GM12878 (cell line): ENCODE results near the gene HMSD. TPM values are rescaled to one million over a fixed set of nuclear protein-coding genes. Genes with fewer than 3 reads are reported as not detected.

ENCODE experiments used
- ATF7 ChIP-seq: fragments of 450-650 bp; IDR thresholded peaks from 2 replicates; pipeline ENCODE4 v1.6.1; 2016; ENCODE audit warnings: low read depth, mild to moderate bottlenecking
- EED ChIP-seq: sonication (generic); IDR thresholded peaks from 2 replicates; pipeline ENCODE4 v1.6.1; 2016; ENCODE audit warnings: antibody characterized with exemption, low read depth
- EGR1 ChIP-seq, 2 experiments: IDR thresholded peaks; 1 replicate in 1 of 2; 2 replicates in 1 of 2; pipeline ENCODE4 v1.6.1; 2011 to 2012; ENCODE audit warnings: low read depth in 2 of 2, low read length in 2 of 2, borderline replicate concordance in 1 of 2, mild to moderate bottlenecking in 1 of 2, moderate library complexity in 1 of 2
- EP300 ChIP-seq, 2 experiments: fragments of 150-350 bp in 1 of 2; IDR thresholded peaks; 2 replicates each; pipeline ENCODE4 v1.6.1; 2011 to 2012; ENCODE audit warnings: low read depth in 2 of 2, low read length in 2 of 2, borderline replicate concordance in 1 of 2, improper control_type of control experiment in 1 of 2, inconsistent platforms in 1 of 2; ENCODE audit not compliant: control insufficient read depth in 1 of 2
- ETV6 ChIP-seq, 2 experiments: fragments of 450-650 bp in 1 of 2; IDR thresholded peaks in 1 of 2; conservative IDR thresholded peaks in 1 of 2; 2 replicates each; pipeline ENCODE4 v1.6.1; 2014; ENCODE audit warnings: antibody characterized with exemption in 1 of 2, borderline replicate concordance in 1 of 2, low read depth in 1 of 2, mild to moderate bottlenecking in 1 of 2, moderate library complexity in 1 of 2
- EZH2 ChIP-seq: IDR thresholded peaks from 2 replicates; pipeline ENCODE4 v1.6.1; 2012; ENCODE audit warnings: low read depth, mild to moderate bottlenecking, control low read depth, inconsistent platforms, low read length, borderline replicate concordance; ENCODE audit not compliant: control insufficient read depth
- HDGF ChIP-seq: fragments of 450-650 bp; IDR thresholded peaks from 2 replicates; pipeline ENCODE4 v1.6.1; 2016; ENCODE audit warnings: antibody characterized with exemption
- IRF4 ChIP-seq: IDR thresholded peaks from 2 replicates; pipeline ENCODE4 v1.6.1; 2011; ENCODE audit warnings: low read depth, low read length
- JUNB ChIP-seq: IDR thresholded peaks from 2 replicates; pipeline ENCODE4 v1.6.1; 2016; ENCODE audit warnings: antibody characterized with exemption, mild to moderate bottlenecking
- KDM1A ChIP-seq: fragments of 200-600 bp; sonication (generic); IDR thresholded peaks from 2 replicates; pipeline ENCODE4 v1.6.1; 2016; ENCODE audit warnings: borderline replicate concordance
- NFYA ChIP-seq: IDR thresholded peaks from 2 replicates; pipeline ENCODE4 v1.6.1; 2011; ENCODE audit warnings: low read depth, mild to moderate bottlenecking, low read length, improper control_type of control experiment, borderline replicate concordance
- POLR2AphosphoS2 ChIP-seq: IDR thresholded peaks from 2 replicates; pipeline ENCODE4 v1.6.1; 2011; ENCODE audit warnings: low read depth, mild to moderate bottlenecking, low read length, improper control_type of control experiment, moderate library complexity
- RB1 ChIP-seq: fragments of 450-650 bp; formaldehyde crosslinking; IDR thresholded peaks from 2 replicates; pipeline ENCODE4 v1.6.1; 2017; ENCODE audit warnings: mild to moderate bottlenecking, borderline replicate concordance
- RUNX3 ChIP-seq: IDR thresholded peaks from 2 replicates; pipeline ENCODE4 v1.6.1; 2012; ENCODE audit warnings: low read length, inconsistent platforms
- SIN3A ChIP-seq: IDR thresholded peaks from 2 replicates; pipeline ENCODE4 v1.6.1; 2012; ENCODE audit warnings: low read depth, low read length, improper control_type of control experiment
- SMC3 ChIP-seq: IDR thresholded peaks from 2 replicates; pipeline ENCODE4 v1.6.1; 2011; ENCODE audit warnings: low read length, improper control_type of control experiment, borderline replicate concordance
- SP1 ChIP-seq: IDR thresholded peaks from one replicate; pipeline ENCODE4 v1.6.1; 2011; ENCODE audit warnings: low read depth, low read length
- SPI1 ChIP-seq: IDR thresholded peaks from 2 replicates; pipeline ENCODE4 v1.6.1; 2011; ENCODE audit warnings: low read depth, mild to moderate bottlenecking, low read length, moderate library complexity, borderline replicate concordance; ENCODE audit not compliant: insufficient read depth
- ZBED1 ChIP-seq: IDR thresholded peaks from 2 replicates; pipeline ENCODE4 v1.6.1; 2016; ENCODE audit warnings: borderline replicate concordance
- ZNF384 ChIP-seq: IDR thresholded peaks from 2 replicates; pipeline ENCODE4 v1.6.1; 2012; ENCODE audit warnings: low read depth, mild to moderate bottlenecking, low read length, improper control_type of control experiment, borderline replicate concordance
- polyA plus RNA-seq, 11 experiments: library from polyadenylated mRNA; depleted of rRNA in 4 of 11; unstranded in 6 of 11; stranded (reverse) in 5 of 11; fragments of >200 nt; fragmentation: Nextera tagmentation in 4 of 11; fragmentation: Illumina TruSeq in 1 of 11; extraction: Ambion mirVana in 4 of 11; extraction: Trizol in 1 of 11; gene quantifications; 1 replicate in 1 of 11; 2 replicates in 10 of 11; pipeline versions ENCODE4 v1.2.1 to v1.2.3, GENCODE V29; 2011 to 2016; ENCODE audit warnings: inconsistent platforms in 2 of 11, missing spikeins in 2 of 11, low read depth in 1 of 11
- total RNA-seq, 4 experiments: library from RNA; depleted of rRNA in 3 of 4; stranded (reverse); fragments of >200 nt in 3 of 4; fragmentation: Illumina TruSeq in 1 of 4; extraction: Trizol in 1 of 4; gene quantifications; 2 replicates each; pipeline versions ENCODE4 v1.2.1 to v1.2.3, GENCODE V29; 2013 to 2021
- TF ChIP-seq, protein P1 (sequence below): IDR thresholded peaks from 2 replicates; pipeline ENCODE4 v1.6.1; 2011; ENCODE audit warnings: borderline replicate concordance, low read depth, mild to moderate bottlenecking, moderate library complexity, mixed read lengths, low read length; ENCODE audit not compliant: insufficient read depth; ENCODE audit errors: extremely low read length
- TF ChIP-seq, protein P2 (sequence below): IDR thresholded peaks from 2 replicates; pipeline ENCODE4 v1.6.1; 2011; ENCODE audit warnings: mild to moderate bottlenecking, low read depth, low read length, moderate library complexity; ENCODE audit not compliant: insufficient replicate concordance
- TF ChIP-seq, protein P3 (sequence below): fragments of 450-650 bp; IDR thresholded peaks from 2 replicates; pipeline ENCODE4 v1.6.1; 2017; ENCODE audit warnings: mild to moderate bottlenecking, low read depth, inconsistent platforms; ENCODE audit not compliant: poor library complexity, severe bottlenecking
- TF ChIP-seq, protein P4 (sequence below): fragments of 450-650 bp; IDR thresholded peaks from 2 replicates; pipeline ENCODE4 v1.6.1; 2016; ENCODE audit warnings: mild to moderate bottlenecking

The HMSD gene
- total and polyA plus RNA-seq, 10 of the 15 experiments (the other 5 are each of a cell fraction or from before 2014, with no cell fraction given) = 11.7 to 83.9 (median 37.8) TPM

DNA sequence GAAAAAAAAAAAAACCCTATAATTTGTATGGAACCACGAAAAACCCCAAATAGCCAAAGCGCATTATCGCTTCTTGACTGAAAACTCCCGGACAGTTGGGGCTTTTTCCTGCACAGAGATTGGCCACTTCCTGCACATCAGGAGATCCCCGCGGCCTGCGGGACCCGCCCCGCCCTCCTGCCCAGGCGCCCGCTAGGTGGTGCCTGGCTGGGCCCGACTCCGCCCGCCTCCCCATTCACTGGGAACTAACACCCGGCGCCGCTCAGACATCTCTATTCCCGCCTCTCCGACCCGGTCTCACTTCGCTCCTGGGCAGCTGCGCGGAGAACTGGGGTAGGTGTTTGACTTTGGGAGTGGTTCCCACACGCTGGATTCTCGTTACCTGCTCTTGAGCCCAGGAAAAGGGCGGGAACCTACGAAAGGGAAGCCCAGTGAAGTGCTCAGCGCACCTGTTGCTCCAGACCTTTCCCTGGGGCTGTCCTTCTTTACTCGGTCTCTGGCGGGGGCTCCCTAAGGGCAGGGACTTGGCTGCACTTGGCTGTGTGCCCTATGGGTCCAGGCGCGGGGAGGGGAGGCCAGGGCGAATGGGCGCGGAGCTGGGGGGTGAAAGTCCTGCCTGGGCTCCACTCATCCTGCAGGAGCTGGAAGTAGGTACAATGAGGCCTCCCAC, at the start of gene HMSD (continued):
- TF ChIP-seq, protein P1, sequence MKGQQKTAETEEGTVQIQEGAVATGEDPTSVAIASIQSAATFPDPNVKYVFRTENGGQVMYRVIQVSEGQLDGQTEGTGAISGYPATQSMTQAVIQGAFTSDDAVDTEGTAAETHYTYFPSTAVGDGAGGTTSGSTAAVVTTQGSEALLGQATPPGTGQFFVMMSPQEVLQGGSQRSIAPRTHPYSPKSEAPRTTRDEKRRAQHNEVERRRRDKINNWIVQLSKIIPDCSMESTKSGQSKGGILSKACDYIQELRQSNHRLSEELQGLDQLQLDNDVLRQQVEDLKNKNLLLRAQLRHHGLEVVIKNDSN = no peak
- TF ChIP-seq NFYA (no peak), IRF4 (0 out of 2 replicates have a peak, but pooled peaks have one; percentile 1), SMC3 (no peak), KDM1A (no peak), EGR1 (IDR thresholded peaks at IDR 0.05; ENCODE audit: borderline replicate concordance in 1 of 2, low read depth in 2 of 2, low read length in 2 of 2) (0 out of 3 replicates have a peak, but pooled peaks of 1 of the 2 experiments have one; percentile 13), POLR2AphosphoS2 (no peak), SP1 (no peak), HDGF (0 out of 2 replicates have a peak, but pooled peaks have one; percentile 52), ETV6 (conservative IDR thresholded peaks at IDR 0.05 in 1 of 2, IDR thresholded peaks at IDR 0.05 in 1 of 2; ENCODE audit: borderline replicate concordance in 1 of 2, low read depth in 1 of 2) (peak in 1 of 2 experiments; percentile 32; a peak in 1 of 4 replicates), ZBED1 (no peak), RUNX3 (peak; percentile 74), RB1 (peak; percentile 95; the same call in 1 of the 2 replicates), ZNF384 (peak; percentile 61; the same call in 1 of the 2 replicates), EED (peak; percentile 92), EP300 (IDR thresholded peaks at IDR 0.05; ENCODE audit: borderline replicate concordance in 1 of 2, control insufficient read depth in 1 of 2, low read depth in 2 of 2, low read length in 2 of 2) (no peak; a peak in 1 of 4 replicates), EZH2 (no peak), JUNB (no peak), ATF7 (no peak), SPI1 (no peak), SIN3A (no peak)
- TF ChIP-seq, protein P2, sequence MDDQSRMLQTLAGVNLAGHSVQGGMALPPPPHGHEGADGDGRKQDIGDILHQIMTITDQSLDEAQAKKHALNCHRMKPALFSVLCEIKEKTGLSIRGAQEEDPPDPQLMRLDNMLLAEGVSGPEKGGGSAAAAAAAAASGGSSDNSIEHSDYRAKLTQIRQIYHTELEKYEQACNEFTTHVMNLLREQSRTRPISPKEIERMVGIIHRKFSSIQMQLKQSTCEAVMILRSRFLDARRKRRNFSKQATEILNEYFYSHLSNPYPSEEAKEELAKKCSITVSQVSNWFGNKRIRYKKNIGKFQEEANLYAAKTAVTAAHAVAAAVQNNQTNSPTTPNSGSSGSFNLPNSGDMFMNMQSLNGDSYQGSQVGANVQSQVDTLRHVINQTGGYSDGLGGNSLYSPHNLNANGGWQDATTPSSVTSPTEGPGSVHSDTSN = no peak
- TF ChIP-seq, protein P3, sequence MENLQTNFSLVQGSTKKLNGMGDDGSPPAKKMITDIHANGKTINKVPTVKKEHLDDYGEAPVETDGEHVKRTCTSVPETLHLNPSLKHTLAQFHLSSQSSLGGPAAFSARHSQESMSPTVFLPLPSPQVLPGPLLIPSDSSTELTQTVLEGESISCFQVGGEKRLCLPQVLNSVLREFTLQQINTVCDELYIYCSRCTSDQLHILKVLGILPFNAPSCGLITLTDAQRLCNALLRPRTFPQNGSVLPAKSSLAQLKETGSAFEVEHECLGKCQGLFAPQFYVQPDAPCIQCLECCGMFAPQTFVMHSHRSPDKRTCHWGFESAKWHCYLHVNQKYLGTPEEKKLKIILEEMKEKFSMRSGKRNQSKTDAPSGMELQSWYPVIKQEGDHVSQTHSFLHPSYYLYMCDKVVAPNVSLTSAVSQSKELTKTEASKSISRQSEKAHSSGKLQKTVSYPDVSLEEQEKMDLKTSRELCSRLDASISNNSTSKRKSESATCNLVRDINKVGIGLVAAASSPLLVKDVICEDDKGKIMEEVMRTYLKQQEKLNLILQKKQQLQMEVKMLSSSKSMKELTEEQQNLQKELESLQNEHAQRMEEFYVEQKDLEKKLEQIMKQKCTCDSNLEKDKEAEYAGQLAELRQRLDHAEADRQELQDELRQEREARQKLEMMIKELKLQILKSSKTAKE = no peak
- TF ChIP-seq, protein P4, sequence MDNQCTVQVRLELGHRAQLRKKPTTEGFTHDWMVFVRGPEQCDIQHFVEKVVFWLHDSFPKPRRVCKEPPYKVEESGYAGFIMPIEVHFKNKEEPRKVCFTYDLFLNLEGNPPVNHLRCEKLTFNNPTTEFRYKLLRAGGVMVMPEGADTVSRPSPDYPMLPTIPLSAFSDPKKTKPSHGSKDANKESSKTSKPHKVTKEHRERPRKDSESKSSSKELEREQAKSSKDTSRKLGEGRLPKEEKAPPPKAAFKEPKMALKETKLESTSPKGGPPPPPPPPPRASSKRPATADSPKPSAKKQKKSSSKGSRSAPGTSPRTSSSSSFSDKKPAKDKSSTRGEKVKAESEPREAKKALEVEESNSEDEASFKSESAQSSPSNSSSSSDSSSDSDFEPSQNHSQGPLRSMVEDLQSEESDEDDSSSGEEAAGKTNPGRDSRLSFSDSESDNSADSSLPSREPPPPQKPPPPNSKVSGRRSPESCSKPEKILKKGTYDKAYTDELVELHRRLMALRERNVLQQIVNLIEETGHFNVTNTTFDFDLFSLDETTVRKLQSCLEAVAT = peak; percentile 46; the same call in 1 of the 2 replicates
